ENCODE measurements around the gene MAP2K2. TPM values are rescaled to one million over a fixed set of nuclear protein-coding genes. Genes with fewer than 3 reads are reported as not detected.

Gene MAP2K2
- total and polyA plus RNA-seq, 12 donors: 81.5 to 369 (median 145) TPM

GRCh38 chr19:4103080-4103433 lies 20.9 kb downstream of the MAP2K2 start:
- no peaks in the 10 kb centered on the region for H3K9me3 ChIP-seq (replicated peaks in 1 of 3)
- H3K4me3 ChIP-seq: no peak overlapping the region
- intact Hi-C loops (cut with DNase I): no loop called here
- no peak overlapping the region for H3K27ac ChIP-seq
- no peak for TF ChIP-seq CTCF (IDR thresholded peaks at IDR 0.05)
- no peak for TF ChIP-seq POLR2A (IDR thresholded peaks at IDR 0.05)
- no peaks in the 10 kb centered on the region for H3K27me3 ChIP-seq
- H3K36me3 ChIP-seq (replicated peaks in 1 of 2): peaks cover 0 to 71% of the 10 kb centered on the region in 2 donors
- no peaks in the 10 kb centered on the region for H3K4me1 ChIP-seq (replicated peaks in 1 of 2)
- DNase-seq: no peak
- 79 to 100% (median 88%) methylated on average over 1 to 9 of the region's 9 CpGs for WGBS, 4 donors

- DNase-seq: no peak
- peaks cover 0 to 72% of the 10 kb centered on the region in 2 donors for H3K36me3 ChIP-seq (replicated peaks in 1 of 2)
- no peak overlapping the region for H3K4me3 ChIP-seq
- H3K4me1 ChIP-seq (replicated peaks in 1 of 2): peaks cover 1 to 4% of the 10 kb centered on the region in 2 donors
- H3K27me3 ChIP-seq: no peaks in the 10 kb centered on the region
- H3K9me3 ChIP-seq (replicated peaks in 1 of 3): no peaks in the 10 kb centered on the region
- intact Hi-C loops (cut with DNase I): no loop called here
- H3K27ac ChIP-seq: no peak overlapping the region
- TF ChIP-seq POLR2A (IDR thresholded peaks at IDR 0.05) (no peak), CTCF (IDR thresholded peaks at IDR 0.05) (no peak)
- WGBS, 4 donors: 90 to 95% (median 91%) methylated on average over 11 to 53 of the region's 53 CpGs
Measured at GRCh38 chr19:4102339-4103079, 21.4 kb downstream of the MAP2K2 start.

- 90 to 96% (median 92%) methylated on average over 2 to 10 of the region's 10 CpGs for WGBS, 4 donors
- intact Hi-C loops (cut with DNase I): no loop called here
- H3K27ac ChIP-seq: no peak overlapping the region
- peaks cover 9 to 12% of the 10 kb centered on the region in 2 donors for H3K4me1 ChIP-seq (replicated peaks in 1 of 2)
- H3K27me3 ChIP-seq: no peaks in the 10 kb centered on the region
- H3K4me3 ChIP-seq: no peak overlapping the region
- no peaks in the 10 kb centered on the region for H3K9me3 ChIP-seq (replicated peaks in 1 of 3)
- TF ChIP-seq POLR2A (IDR thresholded peaks at IDR 0.05) (no peak), CTCF (IDR thresholded peaks at IDR 0.05) (no peak)
- H3K36me3 ChIP-seq (replicated peaks in 1 of 2): peaks cover 0 to 65% of the 10 kb centered on the region in 2 donors
- DNase-seq: no peak
Measured at GRCh38 chr19:4101496-4101770, 22.5 kb downstream of the MAP2K2 start.

- no peak for DNase-seq
- intact Hi-C loops (cut with DNase I): no loop called here
- Histone ChIP-seq H3K27me3 (no peaks in the 10 kb centered on the region), H3K4me1 (replicated peaks in 1 of 2) (peaks cover 9 to 12% of the 10 kb centered on the region in 2 donors), H3K36me3 (replicated peaks in 1 of 2) (peaks cover 0 to 62% of the 10 kb centered on the region in 2 donors), H3K27ac (no peak overlapping the region), H3K9me3 (replicated peaks in 1 of 3) (no peaks in the 10 kb centered on the region), H3K4me3 (no peak overlapping the region)
- TF ChIP-seq POLR2A (IDR thresholded peaks at IDR 0.05) (no peak), CTCF (IDR thresholded peaks at IDR 0.05) (no peak)
- 90 to 95% (median 93%) methylated on average over 14 to 38 of the region's 38 CpGs for WGBS, 4 donors
Measured at GRCh38 chr19:4100647-4101495, 23.1 kb downstream of the MAP2K2 start.

All from adrenal gland (tissue), 12 donors.